Measurements from ENCODE around the gene U2SURP.

U2SURP gene

DNA sequence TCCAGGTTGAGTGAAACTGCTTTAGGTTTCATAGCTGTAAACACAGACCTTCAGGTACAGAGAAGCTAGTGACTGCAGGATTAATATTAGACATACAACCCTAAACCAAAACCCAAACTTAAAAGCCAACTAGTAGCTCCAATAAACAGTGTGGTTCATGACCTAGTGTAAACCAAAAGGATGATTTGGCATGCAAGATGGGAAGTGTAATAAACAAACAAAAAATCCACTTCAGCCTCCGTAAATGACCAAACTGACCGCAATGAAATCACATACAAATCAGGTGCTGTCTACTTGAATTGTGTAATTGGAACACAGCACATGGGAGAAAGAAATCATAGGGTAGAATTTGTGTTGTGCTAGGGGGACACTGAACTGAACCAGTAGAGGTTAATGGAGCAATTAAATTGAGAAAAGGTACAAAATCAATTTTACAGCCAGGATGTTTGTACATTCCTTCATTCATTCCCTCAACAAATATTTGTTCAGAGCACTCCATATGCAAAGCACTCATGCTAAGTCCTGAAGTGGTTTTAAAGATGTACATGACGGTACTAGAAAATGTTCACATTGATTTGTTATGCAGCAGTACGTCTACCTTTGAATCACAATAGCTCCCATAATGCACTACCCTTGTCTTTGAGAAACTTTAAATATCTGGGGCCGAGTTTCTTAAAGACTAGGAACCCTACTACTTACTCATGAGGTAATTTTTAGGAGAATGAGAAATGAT is 96.8 kb downstream of the U2SURP start:
- no peak for TF ChIP-seq GABPA (IDR thresholded peaks at IDR 0.05; ENCODE audit: low read depth)
- TF ChIP-seq, protein P1, sequence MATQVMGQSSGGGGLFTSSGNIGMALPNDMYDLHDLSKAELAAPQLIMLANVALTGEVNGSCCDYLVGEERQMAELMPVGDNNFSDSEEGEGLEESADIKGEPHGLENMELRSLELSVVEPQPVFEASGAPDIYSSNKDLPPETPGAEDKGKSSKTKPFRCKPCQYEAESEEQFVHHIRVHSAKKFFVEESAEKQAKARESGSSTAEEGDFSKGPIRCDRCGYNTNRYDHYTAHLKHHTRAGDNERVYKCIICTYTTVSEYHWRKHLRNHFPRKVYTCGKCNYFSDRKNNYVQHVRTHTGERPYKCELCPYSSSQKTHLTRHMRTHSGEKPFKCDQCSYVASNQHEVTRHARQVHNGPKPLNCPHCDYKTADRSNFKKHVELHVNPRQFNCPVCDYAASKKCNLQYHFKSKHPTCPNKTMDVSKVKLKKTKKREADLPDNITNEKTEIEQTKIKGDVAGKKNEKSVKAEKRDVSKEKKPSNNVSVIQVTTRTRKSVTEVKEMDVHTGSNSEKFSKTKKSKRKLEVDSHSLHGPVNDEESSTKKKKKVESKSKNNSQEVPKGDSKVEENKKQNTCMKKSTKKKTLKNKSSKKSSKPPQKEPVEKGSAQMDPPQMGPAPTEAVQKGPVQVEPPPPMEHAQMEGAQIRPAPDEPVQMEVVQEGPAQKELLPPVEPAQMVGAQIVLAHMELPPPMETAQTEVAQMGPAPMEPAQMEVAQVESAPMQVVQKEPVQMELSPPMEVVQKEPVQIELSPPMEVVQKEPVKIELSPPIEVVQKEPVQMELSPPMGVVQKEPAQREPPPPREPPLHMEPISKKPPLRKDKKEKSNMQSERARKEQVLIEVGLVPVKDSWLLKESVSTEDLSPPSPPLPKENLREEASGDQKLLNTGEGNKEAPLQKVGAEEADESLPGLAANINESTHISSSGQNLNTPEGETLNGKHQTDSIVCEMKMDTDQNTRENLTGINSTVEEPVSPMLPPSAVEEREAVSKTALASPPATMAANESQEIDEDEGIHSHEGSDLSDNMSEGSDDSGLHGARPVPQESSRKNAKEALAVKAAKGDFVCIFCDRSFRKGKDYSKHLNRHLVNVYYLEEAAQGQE (IDR thresholded peaks at IDR 0.05; ENCODE audit: insufficient replicate concordance, low read depth) = no peak
- TF ChIP-seq POLR2AphosphoS5 (IDR thresholded peaks at IDR 0.05; ENCODE audit: low read depth) = no peak
- TF ChIP-seq SPI1 (IDR thresholded peaks at IDR 0.05; ENCODE audit: borderline replicate concordance, low read depth) = no peak
- TF ChIP-seq, protein P2, sequence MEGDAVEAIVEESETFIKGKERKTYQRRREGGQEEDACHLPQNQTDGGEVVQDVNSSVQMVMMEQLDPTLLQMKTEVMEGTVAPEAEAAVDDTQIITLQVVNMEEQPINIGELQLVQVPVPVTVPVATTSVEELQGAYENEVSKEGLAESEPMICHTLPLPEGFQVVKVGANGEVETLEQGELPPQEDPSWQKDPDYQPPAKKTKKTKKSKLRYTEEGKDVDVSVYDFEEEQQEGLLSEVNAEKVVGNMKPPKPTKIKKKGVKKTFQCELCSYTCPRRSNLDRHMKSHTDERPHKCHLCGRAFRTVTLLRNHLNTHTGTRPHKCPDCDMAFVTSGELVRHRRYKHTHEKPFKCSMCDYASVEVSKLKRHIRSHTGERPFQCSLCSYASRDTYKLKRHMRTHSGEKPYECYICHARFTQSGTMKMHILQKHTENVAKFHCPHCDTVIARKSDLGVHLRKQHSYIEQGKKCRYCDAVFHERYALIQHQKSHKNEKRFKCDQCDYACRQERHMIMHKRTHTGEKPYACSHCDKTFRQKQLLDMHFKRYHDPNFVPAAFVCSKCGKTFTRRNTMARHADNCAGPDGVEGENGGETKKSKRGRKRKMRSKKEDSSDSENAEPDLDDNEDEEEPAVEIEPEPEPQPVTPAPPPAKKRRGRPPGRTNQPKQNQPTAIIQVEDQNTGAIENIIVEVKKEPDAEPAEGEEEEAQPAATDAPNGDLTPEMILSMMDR (IDR thresholded peaks at IDR 0.05; ENCODE audit: insufficient read depth, low read length) = no peak
- no peak for DNase-seq (ENCODE audit: low read depth in 1 of 2, low spot score in 1 of 2)
- H3K27me3 ChIP-seq (ENCODE audit: insufficient read depth, poor library complexity, severe bottlenecking) = peaks cover 3% of the 10 kb centered on the region
- no peak overlapping the region for H3K4me3 ChIP-seq (replicated peaks; ENCODE audit: insufficient read depth, low read length)
- H3K27ac ChIP-seq (replicated peaks) = no peak overlapping the region

DNA sequence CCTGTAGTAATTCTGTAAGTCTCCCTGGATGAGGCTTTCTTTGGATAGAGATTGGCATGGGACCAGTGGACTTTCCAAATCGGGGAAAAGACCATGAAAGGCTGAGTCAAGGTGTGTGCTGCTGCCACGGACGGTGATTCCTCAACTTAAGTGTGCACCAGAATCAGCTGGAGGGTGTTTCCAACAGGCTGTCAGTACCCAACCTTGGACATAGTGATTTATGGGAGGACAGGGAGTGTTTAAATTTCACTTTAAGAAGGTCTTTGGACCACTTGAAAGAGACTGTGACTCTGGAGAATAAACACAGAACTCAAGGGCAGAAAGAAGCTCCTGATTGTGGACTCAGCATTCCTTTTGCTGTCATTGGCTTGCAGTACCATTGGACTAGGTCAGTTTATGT is 97.8 kb downstream of the U2SURP start:
- H3K27me3 ChIP-seq (ENCODE audit: insufficient read depth, poor library complexity, severe bottlenecking) = peaks cover 3% of the 10 kb centered on the region
- DNase-seq (ENCODE audit: low read depth in 1 of 2, low spot score in 1 of 2) = no peak
- no peak overlapping the region for H3K4me3 ChIP-seq (replicated peaks; ENCODE audit: insufficient read depth, low read length)
- TF ChIP-seq GABPA (IDR thresholded peaks at IDR 0.05; ENCODE audit: low read depth) = no peak
- TF ChIP-seq, protein P1 (IDR thresholded peaks at IDR 0.05; ENCODE audit: insufficient replicate concordance, low read depth) = no peak
- TF ChIP-seq, protein P2 (IDR thresholded peaks at IDR 0.05; ENCODE audit: insufficient read depth, low read length) = no peak
- no peak for TF ChIP-seq SPI1 (IDR thresholded peaks at IDR 0.05; ENCODE audit: borderline replicate concordance, low read depth)
- no peak for TF ChIP-seq POLR2AphosphoS5 (IDR thresholded peaks at IDR 0.05; ENCODE audit: low read depth)
- no peak overlapping the region for H3K27ac ChIP-seq (replicated peaks)

DNA sequence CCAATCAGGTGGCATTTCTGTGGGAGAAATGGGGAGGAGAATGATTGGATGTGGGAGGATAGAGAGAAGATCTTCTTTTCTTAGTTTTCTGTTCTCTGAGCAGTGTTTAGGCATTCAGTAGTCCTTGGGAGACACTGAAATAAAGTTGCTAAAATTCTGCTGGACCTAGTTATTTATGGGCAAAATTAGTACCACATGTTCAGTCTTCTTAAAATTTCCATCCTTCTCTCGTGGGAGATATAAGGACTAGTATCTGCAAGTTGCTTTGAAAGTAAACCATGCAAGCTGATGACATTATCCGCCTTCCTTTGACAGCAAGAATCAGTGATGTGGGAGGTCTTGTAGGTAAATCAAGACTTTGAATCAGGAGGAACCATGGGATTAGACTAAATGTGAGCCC is 98.3 kb downstream of the U2SURP start:
- Histone ChIP-seq H3K27ac (replicated peaks) (no peak overlapping the region), H3K27me3 (ENCODE audit: insufficient read depth, poor library complexity, severe bottlenecking) (peaks cover 3% of the 10 kb centered on the region), H3K4me3 (replicated peaks; ENCODE audit: insufficient read depth, low read length) (no peak overlapping the region)
- DNase-seq (ENCODE audit: low read depth in 1 of 2, low spot score in 1 of 2) = no peak
- TF ChIP-seq, protein P2 (IDR thresholded peaks at IDR 0.05; ENCODE audit: insufficient read depth, low read length) = no peak
- TF ChIP-seq GABPA (IDR thresholded peaks at IDR 0.05; ENCODE audit: low read depth) = no peak
- TF ChIP-seq, protein P1 (IDR thresholded peaks at IDR 0.05; ENCODE audit: insufficient replicate concordance, low read depth) = no peak
- TF ChIP-seq POLR2AphosphoS5 (IDR thresholded peaks at IDR 0.05; ENCODE audit: low read depth) = no peak
- TF ChIP-seq SPI1 (IDR thresholded peaks at IDR 0.05; ENCODE audit: borderline replicate concordance, low read depth) = no peak
